Transverse colon (tissue), 4 donors: ENCODE results near the gene HOXB13. TPM values are rescaled to one million over a fixed set of nuclear protein-coding genes. Genes with fewer than 3 reads are reported as not detected.

Experiments used
- DNase-seq: peaks from one replicate; pipeline ENCODE4 v3.0.0-alpha.2; 2019
- H3K27ac ChIP-seq, 4 donors: fragments of 200-600 bp; sonication (generic); 2 replicates each; pipeline ENCODE4 v1.5.1; 2016 to 2018; ENCODE audit warnings: inconsistent platforms in 4 of 4
- H3K27me3 ChIP-seq: fragments of 200-600 bp; sonication (generic); 2 replicates; pipeline ENCODE4 v1.5.1; 2017; ENCODE audit warnings: inconsistent platforms
- H3K36me3 ChIP-seq, 4 donors: fragments of 200-600 bp; sonication (generic); 2 replicates each; pipeline ENCODE4 v1.5.1; 2017 to 2019; ENCODE audit warnings: inconsistent platforms in 4 of 4
- H3K4me1 ChIP-seq, 4 donors: fragments of 200-600 bp; sonication (generic); 2 replicates each; pipeline ENCODE4 v1.5.1; 2017 to 2020; ENCODE audit warnings: inconsistent platforms in 4 of 4
- H3K4me3 ChIP-seq, 4 donors: fragments of 200-600 bp; sonication (generic); 1 replicate in 1 of 4; 2 replicates in 3 of 4; pipeline versions ENCODE4 v1.5.1 to v1.6.1; 2017 to 2019; ENCODE audit warnings: inconsistent platforms in 4 of 4
- H3K9me3 ChIP-seq, 2 donors: fragments of 200-600 bp; sonication (generic); 2 replicates each; pipeline ENCODE4 v1.5.1; 2017 to 2019; ENCODE audit warnings: inconsistent platforms in 2 of 2
- CTCF ChIP-seq, 5 experiments: fragments of 200-600 bp in 3 of 5; fragments of 450-650 bp in 2 of 5; sonication (generic) in 3 of 5; IDR thresholded peaks; 1 replicate in 2 of 5; 2 replicates in 3 of 5; pipeline ENCODE4 v1.5.1; 2016 to 2017; ENCODE audit warnings: antibody characterized with exemption in 5 of 5, inconsistent platforms in 3 of 5, mild to moderate bottlenecking in 2 of 5, moderate library complexity in 1 of 5
- EP300 ChIP-seq: sonication (generic); formaldehyde crosslinking; IDR thresholded peaks from one replicate; pipeline ENCODE4 v1.6.1; 2017; ENCODE audit warnings: antibody characterized with exemption, low read depth
- POLR2A ChIP-seq: fragments of 450-650 bp; IDR thresholded peaks from one replicate; pipeline ENCODE4 v1.6.1; 2016; ENCODE audit warnings: antibody characterized with exemption, mild to moderate bottlenecking, moderate library complexity
- POLR2AphosphoS5 ChIP-seq, 3 donors: sonication (generic); formaldehyde crosslinking; IDR thresholded peaks; one replicate each; pipeline ENCODE4 v1.6.1; 2016; ENCODE audit warnings: antibody characterized with exemption in 3 of 3
- WGBS, 2 donors: methylation state at CpG; one replicate each; pipeline ENCODE4 v1.1.5; 2018; ENCODE audit warnings: low coverage in 1 of 2; 5-methylcytosine and 5-hydroxymethylcytosine counted together
- in situ Hi-C, 4 donors: fragments of 200-750 bp; cut with MboI; loops; one replicate each; pipeline versions ENCODE4 v1.15.0 to v1.15.1; 2017; ENCODE audit warnings: low sequenced_read_pairs in 3 of 4, low pct_ligation_motif_present in 1 of 4, low pct_unique_long_range_greater_than_20kb in 1 of 4
- intact Hi-C: fragments of 100-400 bp; cut with DNase I; formaldehyde crosslinking; loops from one replicate; pipeline ENCODE4 v1.15.1; 2023; ENCODE audit warnings: low total_unique reads
- total RNA-seq, 4 donors: library from RNA; depleted of rRNA; stranded (reverse); fragments of >200 nt; gene quantifications; one replicate each; pipeline ENCODE4 v1.1.0, GENCODE V29; 2016

Gene HOXB13
- total RNA-seq, 4 donors from 2014 or later, result 1.2 to 5.7 (median 3.5) TPM

GRCh38 chr17:48726114-48726915 lies 2.2 kb downstream of the HOXB13 start:
- 18 to 24% methylated on average over 8 to 19 of the region's 20 CpGs for WGBS, 2 donors
- no peak for DNase-seq
- in situ Hi-C loops (no loop called here), intact Hi-C loops (loop anchor here (10.0 kb wide), 2 partner anchors 148 to 278 kb away; no protein-coding TSS in a partner anchor)
- Histone ChIP-seq H3K4me1 (peaks cover 12 to 48% (median 41%) of the 10 kb centered on the region in 4 donors), H3K4me3 (no peak overlapping the region), H3K27ac (no peak overlapping the region), H3K36me3 (no peaks in the 10 kb centered on the region), H3K27me3 (peaks cover 100% of the 10 kb centered on the region), H3K9me3 (no peaks in the 10 kb centered on the region)
- TF ChIP-seq POLR2A (no peak), POLR2AphosphoS5 (IDR thresholded peaks at IDR 0.05) (no peak), CTCF (IDR thresholded peaks at IDR 0.05) (no peak), EP300 (no peak)

- Histone ChIP-seq H3K27ac (no peak overlapping the region), H3K9me3 (no peaks in the 10 kb centered on the region), H3K4me3 (no peak overlapping the region), H3K36me3 (no peaks in the 10 kb centered on the region), H3K4me1 (peaks cover 12 to 48% (median 41%) of the 10 kb centered on the region in 4 donors), H3K27me3 (peaks cover 100% of the 10 kb centered on the region)
- TF ChIP-seq EP300 (no peak), POLR2AphosphoS5 (IDR thresholded peaks at IDR 0.05) (no peak), POLR2A (no peak), CTCF (IDR thresholded peaks at IDR 0.05) (no peak)
- 0 to 11% methylated on average over 1 to 38 of the region's 38 CpGs for WGBS, 2 donors
- DNase-seq, result no peak
- in situ Hi-C loops, result no loop called here
- intact Hi-C loops, result loop anchor here (10.0 kb wide), 2 partner anchors 149 to 279 kb away; no protein-coding TSS in a partner anchor
Measured at GRCh38 chr17:48725288-48726064, 3.1 kb downstream of the HOXB13 start.

DNA sequence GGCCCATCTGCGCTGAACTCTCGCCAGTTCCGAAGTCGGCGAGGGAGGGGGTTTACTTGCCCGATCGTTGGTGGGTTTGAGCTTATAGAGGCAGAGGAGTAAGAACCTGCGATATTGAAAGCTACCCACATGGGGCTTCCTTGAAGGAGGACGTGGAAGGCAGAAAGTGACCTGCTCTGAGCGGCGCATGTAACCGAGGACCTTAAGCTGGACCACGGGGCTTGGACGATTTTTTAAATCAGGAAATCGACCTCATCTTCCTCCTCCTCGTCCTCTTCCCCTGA lies 3.6 kb downstream of the HOXB13 start:
- Histone ChIP-seq H3K36me3 (no peaks in the 10 kb centered on the region), H3K4me3 (peak overlapping the region in 1 of 4 donors; percentile 2), H3K27ac (no peak overlapping the region), H3K27me3 (peaks cover 100% of the 10 kb centered on the region), H3K9me3 (no peaks in the 10 kb centered on the region), H3K4me1 (peaks cover 12 to 50% (median 41%) of the 10 kb centered on the region in 4 donors)
- in situ Hi-C loops (no loop called here), intact Hi-C loops (loop anchor here (10.0 kb wide), 2 partner anchors 150 to 280 kb away; no protein-coding TSS in a partner anchor)
- WGBS, 2 donors, result 3% methylated on average over 16 of the region's 16 CpGs; no CpG with 5 or more reads in 1 of the 2 donors
- DNase-seq, result no peak
- TF ChIP-seq CTCF (IDR thresholded peaks at IDR 0.05) (no peak), EP300 (no peak), POLR2AphosphoS5 (IDR thresholded peaks at IDR 0.05) (no peak), POLR2A (no peak)
